LNCaP clone FGC (cell line): Measurements from ENCODE around the gene NYNRIN.

Experiments used
- DNase-seq: peaks from one replicate; pipeline ENCODE4 v3.0.0-alpha.2; 2011; ENCODE audit warnings: low read depth
- H3K4me3 ChIP-seq: 2 replicates; pipeline ENCODE4 v1.5.1; 2011; ENCODE audit warnings: mild to moderate bottlenecking, low read depth, low read length, control low read depth
- TF ChIP-seq, protein P1 (sequence below): IDR thresholded peaks from 2 replicates; pipeline ENCODE4 v1.5.1; 2012; ENCODE audit warnings: mild to moderate bottlenecking; ENCODE audit not compliant: control insufficient read depth, insufficient read depth; ENCODE audit errors: extremely low read depth

The NYNRIN gene

DNA sequence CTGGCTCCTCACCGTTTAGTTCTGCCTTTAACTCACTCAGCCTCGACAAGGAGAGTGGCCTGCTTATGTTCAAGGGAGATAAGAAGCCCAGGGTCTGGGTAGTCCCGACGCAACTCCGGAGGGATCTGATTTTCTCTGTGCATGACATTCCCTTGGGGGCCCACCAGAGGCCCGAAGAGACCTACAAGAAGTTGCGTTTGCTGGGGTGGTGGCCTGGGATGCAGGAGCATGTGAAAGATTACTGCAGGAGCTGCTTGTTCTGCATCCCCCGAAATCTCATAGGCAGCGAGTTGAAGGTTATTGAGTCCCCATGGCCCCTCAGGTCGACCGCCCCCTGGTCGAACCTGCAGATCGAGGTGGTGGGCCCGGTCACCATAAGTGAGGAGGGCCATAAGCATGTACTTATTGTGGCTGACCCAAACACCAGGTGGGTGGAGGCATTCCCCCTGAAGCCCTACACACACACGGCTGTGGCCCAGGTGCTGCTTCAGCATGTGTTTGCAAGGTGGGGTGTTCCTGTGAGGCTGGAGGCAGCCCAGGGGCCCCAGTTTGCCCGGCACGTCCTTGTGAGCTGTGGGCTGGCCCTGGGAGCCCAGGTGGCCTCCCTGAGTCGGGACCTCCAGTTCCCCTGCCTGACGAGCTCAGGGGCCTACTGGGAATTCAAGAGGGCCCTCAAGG lies 17.6 kb downstream of the NYNRIN start:
- TF ChIP-seq, protein P1, sequence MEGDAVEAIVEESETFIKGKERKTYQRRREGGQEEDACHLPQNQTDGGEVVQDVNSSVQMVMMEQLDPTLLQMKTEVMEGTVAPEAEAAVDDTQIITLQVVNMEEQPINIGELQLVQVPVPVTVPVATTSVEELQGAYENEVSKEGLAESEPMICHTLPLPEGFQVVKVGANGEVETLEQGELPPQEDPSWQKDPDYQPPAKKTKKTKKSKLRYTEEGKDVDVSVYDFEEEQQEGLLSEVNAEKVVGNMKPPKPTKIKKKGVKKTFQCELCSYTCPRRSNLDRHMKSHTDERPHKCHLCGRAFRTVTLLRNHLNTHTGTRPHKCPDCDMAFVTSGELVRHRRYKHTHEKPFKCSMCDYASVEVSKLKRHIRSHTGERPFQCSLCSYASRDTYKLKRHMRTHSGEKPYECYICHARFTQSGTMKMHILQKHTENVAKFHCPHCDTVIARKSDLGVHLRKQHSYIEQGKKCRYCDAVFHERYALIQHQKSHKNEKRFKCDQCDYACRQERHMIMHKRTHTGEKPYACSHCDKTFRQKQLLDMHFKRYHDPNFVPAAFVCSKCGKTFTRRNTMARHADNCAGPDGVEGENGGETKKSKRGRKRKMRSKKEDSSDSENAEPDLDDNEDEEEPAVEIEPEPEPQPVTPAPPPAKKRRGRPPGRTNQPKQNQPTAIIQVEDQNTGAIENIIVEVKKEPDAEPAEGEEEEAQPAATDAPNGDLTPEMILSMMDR, result no peak
- DNase-seq, result no peak
- no peak overlapping the region for H3K4me3 ChIP-seq

GRCh38 chr14:24416932-24417619 lies 18.3 kb downstream of the NYNRIN start:
- DNase-seq, result no peak
- H3K4me3 ChIP-seq, result no peak overlapping the region

GRCh38 chr14:24417832-24418491 lies 19.2 kb downstream of the NYNRIN start:
- no peak overlapping the region for H3K4me3 ChIP-seq
- TF ChIP-seq, protein P1, result no peak
- DNase-seq, result no peak

More at GRCh38 chr14:24416932-24417619, 18.3 kb downstream of the NYNRIN start:
- TF ChIP-seq, protein P1, result no peak

DNA sequence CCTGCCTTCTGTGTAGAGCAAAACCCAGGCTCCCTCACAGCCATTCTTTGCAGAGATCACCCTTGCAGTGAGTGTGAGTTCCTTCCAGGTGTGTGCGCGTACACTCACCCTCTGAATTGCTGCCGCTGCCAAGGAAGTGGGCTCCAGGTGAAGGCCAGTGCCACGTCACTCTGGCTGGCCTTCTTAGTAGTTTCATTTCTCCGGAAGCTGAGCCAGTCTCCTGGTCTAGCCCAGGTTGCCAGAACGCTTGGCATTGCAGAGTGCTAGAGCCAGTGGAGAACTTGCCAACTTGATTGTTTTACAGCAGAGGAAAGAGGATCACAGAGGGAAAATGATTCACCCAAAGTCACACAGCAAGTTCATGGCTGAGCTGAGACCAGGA lies 19.7 kb downstream of the NYNRIN start:
- no peak for DNase-seq
- H3K4me3 ChIP-seq, result no peak overlapping the region
- TF ChIP-seq, protein P1, result no peak

DNA sequence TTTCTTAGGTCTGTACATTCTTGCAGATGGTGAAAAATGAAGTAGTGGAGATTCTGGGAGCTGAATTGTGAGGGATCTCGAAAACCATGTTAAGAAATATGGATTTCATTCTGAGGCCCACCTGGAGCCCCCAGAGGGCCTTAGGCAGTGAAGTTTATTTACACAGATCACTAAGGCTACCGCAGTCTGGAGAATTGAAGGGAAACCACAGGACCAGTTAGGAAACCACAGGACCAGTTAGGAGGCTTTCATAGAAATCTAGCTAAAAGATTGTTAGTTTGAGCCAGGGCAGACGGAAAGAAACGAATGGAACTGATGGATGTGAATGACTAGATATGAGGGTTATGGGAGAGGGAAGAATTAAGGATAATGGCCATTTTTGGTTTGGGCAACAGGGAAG lies 23.5 kb downstream of the NYNRIN start:
- TF ChIP-seq, protein P1, result no peak
- no peak for DNase-seq
- no peak overlapping the region for H3K4me3 ChIP-seq

GRCh38 chr14:24422694-24423601 lies 24.1 kb downstream of the NYNRIN start:
- H3K4me3 ChIP-seq, result no peak overlapping the region
- TF ChIP-seq, protein P1, result no peak
- no peak for DNase-seq
